Measurements from ENCODE around the gene BLM. TPM values are rescaled to one million over a fixed set of nuclear protein-coding genes. Genes with fewer than 3 reads are reported as not detected.

BLM gene
- total and polyA plus RNA-seq, 2 of the 8 experiments (the other 6 are each of a cell fraction or from before 2014, with no cell fraction given): 15.2 to 46.7 TPM

- Histone ChIP-seq H4K20me1 (replicated peaks in 1 of 2; ENCODE audit: control insufficient read depth in 1 of 2, insufficient read depth in 2 of 2, low read length in 2 of 2) (no peaks in the 10 kb centered on the region), H3K9me3 (ENCODE audit: insufficient read depth in 2 of 2, low read depth in 1 of 2, low read length in 1 of 2) (no peaks in the 10 kb centered on the region)
- no peak for FAIRE-seq
- TF ChIP-seq EP300 (IDR thresholded peaks at IDR 0.05; ENCODE audit: borderline replicate concordance in 1 of 2, low read depth in 2 of 2, low read length in 2 of 2): no peak
- TF ChIP-seq, protein P1, sequence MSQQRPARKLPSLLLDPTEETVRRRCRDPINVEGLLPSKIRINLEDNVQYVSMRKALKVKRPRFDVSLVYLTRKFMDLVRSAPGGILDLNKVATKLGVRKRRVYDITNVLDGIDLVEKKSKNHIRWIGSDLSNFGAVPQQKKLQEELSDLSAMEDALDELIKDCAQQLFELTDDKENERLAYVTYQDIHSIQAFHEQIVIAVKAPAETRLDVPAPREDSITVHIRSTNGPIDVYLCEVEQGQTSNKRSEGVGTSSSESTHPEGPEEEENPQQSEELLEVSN (IDR thresholded peaks at IDR 0.05): no peak
- TF ChIP-seq KDM5A (IDR thresholded peaks at IDR 0.05; ENCODE audit: low read length): no peak
- TF ChIP-seq TAF1 (IDR thresholded peaks at IDR 0.05; ENCODE audit: low read depth, low read length): no peak
- no peak for TF ChIP-seq JUND (IDR thresholded peaks at IDR 0.05; ENCODE audit: low read length)
- no peak for TF ChIP-seq CBX8 (IDR thresholded peaks at IDR 0.05; ENCODE audit: borderline replicate concordance, low read depth, low read length)
- no peak for TF ChIP-seq NANOG (IDR thresholded peaks at IDR 0.05; ENCODE audit: insufficient read depth, low read depth, low read length, poor library complexity, severe bottlenecking)
- no peak for TF ChIP-seq EZH2 (IDR thresholded peaks at IDR 0.05; ENCODE audit: low read depth, low read length, severe bottlenecking)
- TF ChIP-seq SP4 (IDR thresholded peaks at IDR 0.05; ENCODE audit: low read length): no peak
- no peak for TF ChIP-seq KDM1A (IDR thresholded peaks at IDR 0.05; ENCODE audit: borderline replicate concordance, low read length)
- no peak for TF ChIP-seq ZNF274 (IDR thresholded peaks at IDR 0.05; ENCODE audit: borderline replicate concordance, extremely low read depth, low read length)
- no peak for TF ChIP-seq YY1 (IDR thresholded peaks at IDR 0.05; ENCODE audit: low read depth, low read length)
- TF ChIP-seq, protein P2, sequence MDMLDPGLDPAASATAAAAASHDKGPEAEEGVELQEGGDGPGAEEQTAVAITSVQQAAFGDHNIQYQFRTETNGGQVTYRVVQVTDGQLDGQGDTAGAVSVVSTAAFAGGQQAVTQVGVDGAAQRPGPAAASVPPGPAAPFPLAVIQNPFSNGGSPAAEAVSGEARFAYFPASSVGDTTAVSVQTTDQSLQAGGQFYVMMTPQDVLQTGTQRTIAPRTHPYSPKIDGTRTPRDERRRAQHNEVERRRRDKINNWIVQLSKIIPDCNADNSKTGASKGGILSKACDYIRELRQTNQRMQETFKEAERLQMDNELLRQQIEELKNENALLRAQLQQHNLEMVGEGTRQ (IDR thresholded peaks at IDR 0.05; ENCODE audit: low read length): no peak
Measured at GRCh38 chr15:90683371-90683770, 33.8 kb upstream of the BLM start.

More at GRCh38 chr15:90683371-90683770, 33.8 kb upstream of the BLM start:
- Histone ChIP-seq H3K4me2 (ENCODE audit: insufficient read depth in 1 of 2, low read depth in 2 of 2, low read length in 2 of 2) (no peak overlapping the region), H3K4me1 (replicated peaks in 1 of 4; ENCODE audit: control insufficient read depth in 3 of 4, insufficient read depth in 4 of 4, low read length in 3 of 4) (peaks cover 0 to 2% (median 0%) of the 10 kb centered on the region in 4 experiments; a peak in 1 of 7 replicates), H4K91ac (replicated peaks; ENCODE audit: insufficient read length, low read length) (no peak overlapping the region), H3K23ac (ENCODE audit: insufficient read length) (no peak overlapping the region), H2AFZ (ENCODE audit: low read length) (no peak overlapping the region), H2BK12ac (ENCODE audit: low read depth, low read length) (no peak overlapping the region), H3K9ac (replicated peaks in 1 of 4; ENCODE audit: extremely low read depth in 1 of 4, low read depth in 3 of 4, low read length in 3 of 4) (no peak overlapping the region), H2BK5ac (ENCODE audit: low read depth, low read length) (no peak overlapping the region), H2BK20ac (ENCODE audit: low read length) (no peak overlapping the region), H3K23me2 (ENCODE audit: low read depth, low read length) (no peaks in the 10 kb centered on the region), H4K8ac (ENCODE audit: extremely low read depth, insufficient read depth, low read length) (no peak overlapping the region), H3K79me2 (ENCODE audit: control insufficient read depth in 1 of 2, insufficient read depth in 2 of 2, low read length in 2 of 2) (no peaks in the 10 kb centered on the region), H3K14ac (ENCODE audit: insufficient read length) (no peak overlapping the region), H2AK5ac (ENCODE audit: low read depth, low read length) (no peak overlapping the region), H3K36me3 (ENCODE audit: control insufficient read depth in 2 of 4, insufficient read depth in 4 of 4, low read length in 3 of 4) (no peaks in the 10 kb centered on the region), H2BK15ac (ENCODE audit: low read length) (no peak overlapping the region), H3K79me1 (ENCODE audit: low read depth, low read length) (no peaks in the 10 kb centered on the region), H4K5ac (ENCODE audit: insufficient read length, low read depth, low read length) (no peak overlapping the region), H3K18ac (ENCODE audit: extremely low read depth, low read length) (no peak overlapping the region), H3K56ac (replicated peaks; ENCODE audit: insufficient read length, low read depth, low read length) (no peak overlapping the region), H2BK120ac (replicated peaks; ENCODE audit: low read depth, low read length) (no peak overlapping the region), H3K27me3 (replicated peaks in 1 of 4; ENCODE audit: control insufficient read depth in 3 of 4, extremely low read depth in 1 of 4, insufficient read depth in 3 of 4, low read length in 3 of 4) (no peaks in the 10 kb centered on the region), H3K4ac (replicated peaks; ENCODE audit: insufficient read length, low read depth, low read length) (no peak overlapping the region), H3K4me3 (ENCODE audit: extremely low read depth in 1 of 4, insufficient read depth in 2 of 4, low read depth in 3 of 4, low read length in 4 of 4) (no peak overlapping the region), H3K27ac (ENCODE audit: low read depth, low read length) (no peak overlapping the region)
- DNase-seq (ENCODE audit: low read depth in 1 of 2, low spot score in 2 of 2): no peak
- ChIA-PET POLR2A (ENCODE audit: partially characterized antibody) (no interaction called here), CTCF (ENCODE audit: partially characterized antibody) (interaction anchor here (0.9 to 1.5 kb wide), 3 partner anchors 18 to 388 kb away, joined by 3 to 4 read pairs (median 3); no protein-coding TSS in a partner anchor)
- 88% methylated on average over 10 of the region's 10 CpGs; no CpG with 5 or more reads in 1 of the 2 experiments for WGBS, 2 experiments (ENCODE audit: extremely low coverage in 1 of 2, insufficient coverage in 1 of 2, insufficient read length in 1 of 2, insufficient replicate concordance in 2 of 2, low coverage in 1 of 2, low lambda C conversion rate in 2 of 2, missing lambda C conversion rate in 1 of 2)

Data from H1 (cell line).